ENCODE measurements around the gene INPP5D.
A peak's percentile ranks its signal among the peaks of the same experiment; 100 is the strongest.

The INPP5D gene

GRCh38 chr2:233055362-233055761, 4.8 kb upstream of the INPP5D start:
- TF ChIP-seq GATA2 (IDR thresholded peaks at IDR 0.05; ENCODE audit: low read depth, low read length) (peak; percentile 9; the same call in 1 of the 2 replicates), GATA3 (IDR thresholded peaks at IDR 0.05; ENCODE audit: low read depth, low read length) (no peak; the same call in 1 of the 2 replicates)

GRCh38 chr2:233056961-233057605, 3.1 kb upstream of the INPP5D start:
- no peak for TF ChIP-seq GATA3 (IDR thresholded peaks at IDR 0.05; ENCODE audit: low read depth, low read length)
- TF ChIP-seq GATA2 (IDR thresholded peaks at IDR 0.05; ENCODE audit: low read depth, low read length): no peak

- TF ChIP-seq GATA2 (IDR thresholded peaks at IDR 0.05; ENCODE audit: low read depth, low read length) (no peak), GATA3 (IDR thresholded peaks at IDR 0.05; ENCODE audit: low read depth, low read length) (no peak)
Observed at GRCh38 chr2:233058717-233059546, 1.2 kb upstream of the INPP5D start.

- TF ChIP-seq GATA2 (IDR thresholded peaks at IDR 0.05; ENCODE audit: low read depth, low read length) (no peak), GATA3 (IDR thresholded peaks at IDR 0.05; ENCODE audit: low read depth, low read length) (no peak)
Observed at GRCh38 chr2:233059547-233059796, 670 bp upstream of the INPP5D start.

- TF ChIP-seq GATA3 (IDR thresholded peaks at IDR 0.05; ENCODE audit: low read depth, low read length): no peak
- no peak for TF ChIP-seq GATA2 (IDR thresholded peaks at IDR 0.05; ENCODE audit: low read depth, low read length)
Observed at GRCh38 chr2:233060501-233060979, 398 bp downstream of the INPP5D start.

- TF ChIP-seq GATA3 (IDR thresholded peaks at IDR 0.05; ENCODE audit: low read depth, low read length) (no peak), GATA2 (IDR thresholded peaks at IDR 0.05; ENCODE audit: low read depth, low read length) (no peak)
Observed at GRCh38 chr2:233060980-233061590, 943 bp downstream of the INPP5D start.

DNA sequence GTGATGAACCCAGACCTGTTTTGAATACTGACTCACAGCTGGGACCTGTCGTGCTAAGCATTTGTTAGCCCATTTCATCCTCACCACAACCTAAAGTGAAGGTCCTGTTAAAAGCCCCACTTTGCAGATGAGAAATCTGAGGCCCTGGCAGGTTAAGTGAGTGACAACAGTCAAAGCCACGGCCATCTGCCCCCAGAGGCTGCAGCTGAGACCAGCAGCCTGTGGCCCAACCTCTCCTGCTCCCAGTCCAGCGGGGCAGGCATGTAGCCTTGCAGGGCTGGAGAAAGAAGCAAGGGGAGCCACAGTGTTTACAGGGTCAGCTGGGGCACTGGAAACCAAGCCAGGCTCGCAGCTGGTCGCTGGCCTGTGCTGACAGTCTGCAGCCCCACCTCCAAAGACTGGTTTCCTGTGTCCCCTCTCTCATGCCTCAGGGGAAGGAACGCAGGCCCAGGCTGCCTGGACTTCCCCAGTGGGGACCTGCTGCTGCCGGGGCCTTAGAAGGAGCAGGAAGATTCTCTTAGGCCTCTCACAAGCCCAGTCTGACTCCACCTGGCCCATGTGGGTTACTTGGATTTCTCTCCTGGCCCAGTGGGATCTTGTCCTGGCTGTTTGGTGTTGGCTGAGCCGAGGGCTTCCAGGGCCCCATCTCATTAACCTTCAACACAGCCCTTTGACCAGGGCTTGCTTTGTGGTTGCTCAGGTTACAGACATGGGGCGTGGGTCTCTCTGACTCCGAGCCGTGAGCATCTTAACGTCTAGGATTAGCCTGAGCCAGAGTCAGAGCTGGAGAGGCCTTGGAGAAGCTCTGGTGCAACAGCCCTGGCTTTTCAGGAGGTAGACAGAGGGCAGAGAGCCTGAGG, 1.7 kb downstream of the INPP5D start:
- TF ChIP-seq GATA3 (IDR thresholded peaks at IDR 0.05; ENCODE audit: low read depth, low read length) (no peak), GATA2 (IDR thresholded peaks at IDR 0.05; ENCODE audit: low read depth, low read length) (no peak)

- TF ChIP-seq GATA2 (IDR thresholded peaks at IDR 0.05; ENCODE audit: low read depth, low read length) (no peak), GATA3 (IDR thresholded peaks at IDR 0.05; ENCODE audit: low read depth, low read length) (no peak)
Observed at GRCh38 chr2:233062451-233062850, 2.3 kb downstream of the INPP5D start.

- TF ChIP-seq GATA2 (IDR thresholded peaks at IDR 0.05; ENCODE audit: low read depth, low read length): no peak
- TF ChIP-seq GATA3 (IDR thresholded peaks at IDR 0.05; ENCODE audit: low read depth, low read length): no peak
Observed at GRCh38 chr2:233062946-233063268, 2.8 kb downstream of the INPP5D start.

GRCh38 chr2:233063269-233063975, 3.3 kb downstream of the INPP5D start:
- TF ChIP-seq GATA3 (IDR thresholded peaks at IDR 0.05; ENCODE audit: low read depth, low read length) (no peak), GATA2 (IDR thresholded peaks at IDR 0.05; ENCODE audit: low read depth, low read length) (no peak)

GRCh38 chr2:233063976-233064411, 3.9 kb downstream of the INPP5D start:
- TF ChIP-seq GATA2 (IDR thresholded peaks at IDR 0.05; ENCODE audit: low read depth, low read length) (no peak), GATA3 (IDR thresholded peaks at IDR 0.05; ENCODE audit: low read depth, low read length) (no peak)

DNA sequence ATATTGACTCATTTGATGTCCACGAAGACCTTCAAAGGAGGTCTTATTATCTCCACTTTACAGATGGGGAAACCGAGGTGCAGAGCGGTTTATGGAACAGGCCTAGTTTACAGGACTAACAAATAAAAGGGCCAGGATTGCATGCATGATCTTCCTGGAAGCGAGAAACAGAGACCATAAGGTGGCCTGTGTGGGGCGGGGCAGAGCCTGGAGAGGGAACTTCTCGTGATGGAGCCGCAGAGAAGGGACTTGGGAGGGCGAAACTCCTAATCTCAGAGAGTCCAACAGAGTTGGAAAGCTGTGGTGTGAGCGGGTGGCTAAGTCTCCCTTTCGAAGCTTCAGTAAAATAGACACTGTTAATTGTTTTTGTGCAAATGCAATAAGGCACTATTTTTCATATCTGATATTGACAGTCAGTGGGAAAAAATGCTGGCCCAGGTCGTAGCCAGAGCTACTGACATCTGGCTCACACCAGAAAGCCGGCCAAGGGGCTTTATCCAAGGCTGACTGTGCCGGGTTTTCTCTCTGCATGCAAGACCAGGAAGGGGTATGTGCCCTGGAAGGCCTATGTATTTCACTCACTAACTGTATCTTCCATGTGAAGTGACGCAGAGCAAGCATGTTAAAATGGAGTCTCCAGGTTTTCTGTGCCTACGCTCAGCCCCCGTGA, 4.5 kb downstream of the INPP5D start:
- no peak for TF ChIP-seq GATA2 (IDR thresholded peaks at IDR 0.05; ENCODE audit: low read depth, low read length)
- TF ChIP-seq GATA3 (IDR thresholded peaks at IDR 0.05; ENCODE audit: low read depth, low read length): no peak

GRCh38 chr2:233065954-233066470, 5.9 kb downstream of the INPP5D start:
- TF ChIP-seq GATA2 (IDR thresholded peaks at IDR 0.05; ENCODE audit: low read depth, low read length) (no peak), GATA3 (IDR thresholded peaks at IDR 0.05; ENCODE audit: low read depth, low read length) (no peak)

All from SH-SY5Y (cell line).